OCI-LY3 (cell line): Measurements from ENCODE around the gene KCNS1.

Experiments used
- CTCF ChIP-seq: fragments of 200-600, 300-600 bp; sonication (generic); IDR thresholded peaks from 2 replicates; pipeline ENCODE4 v1.5.1; 2014; ENCODE audit warnings: antibody characterized with exemption, low read length, low read depth
- EZH2phosphoT487 ChIP-seq: fragments of 200-600 bp; shearing (Covaris generic); IDR thresholded peaks from 2 replicates; pipeline ENCODE4 v1.6.1; 2018; ENCODE audit warnings: antibody characterized with exemption, mixed run types, low read depth

- no peak for TF ChIP-seq CTCF
- TF ChIP-seq EZH2phosphoT487, result no peak
Observed at GRCh38 chr20:45109634-45110033, 8.7 kb upstream of the KCNS1 start.
